ENCODE results near the gene PKP1.

Gene PKP1

GRCh38 chr1:201371276-201371675 lies 88.0 kb downstream of the PKP1 start:
- no peak overlapping the region for H3K4me3 ChIP-seq (ENCODE audit: low read length)
- no peak for TF ChIP-seq ZNF274 (IDR thresholded peaks at IDR 0.05; ENCODE audit: low read depth, low read length)

GRCh38 chr1:201371792-201372191 lies 88.5 kb downstream of the PKP1 start:
- H3K4me3 ChIP-seq (ENCODE audit: low read length), result no peak overlapping the region
- no peak for TF ChIP-seq ZNF274 (IDR thresholded peaks at IDR 0.05; ENCODE audit: low read depth, low read length)

GRCh38 chr1:201374364-201374763 lies 91.1 kb downstream of the PKP1 start:
- no peak overlapping the region for H3K4me3 ChIP-seq (ENCODE audit: low read length)
- no peak for TF ChIP-seq ZNF274 (IDR thresholded peaks at IDR 0.05; ENCODE audit: low read depth, low read length)

GRCh38 chr1:201375169-201375568 lies 91.9 kb downstream of the PKP1 start:
- TF ChIP-seq ZNF274 (IDR thresholded peaks at IDR 0.05; ENCODE audit: low read depth, low read length), result no peak

GRCh38 chr1:201376107-201376463 lies 92.8 kb downstream of the PKP1 start:
- H3K4me3 ChIP-seq (ENCODE audit: low read length), result no peak overlapping the region
- TF ChIP-seq ZNF274 (IDR thresholded peaks at IDR 0.05; ENCODE audit: low read depth, low read length), result no peak

More at GRCh38 chr1:201375169-201375568, 91.9 kb downstream of the PKP1 start:
- H3K4me3 ChIP-seq (ENCODE audit: low read length), result no peak overlapping the region

- H3K4me3 ChIP-seq (ENCODE audit: low read length), result no peak overlapping the region
- TF ChIP-seq ZNF274 (IDR thresholded peaks at IDR 0.05; ENCODE audit: low read depth, low read length), result no peak
These were observed 93.4 kb downstream of the PKP1 start for GRCh38 chr1:201376464-201377374.

GRCh38 chr1:201377611-201378092 lies 94.3 kb downstream of the PKP1 start, which contains the start of gene TNNT2:
Gene TNNT2, minus strand, starts transcription at chr1:201377680. Its CDS starts 4,426 bp downstream, at chr1:201373254.
- TF ChIP-seq ZNF274 (IDR thresholded peaks at IDR 0.05; ENCODE audit: low read depth, low read length), result no peak
- H3K4me3 ChIP-seq (ENCODE audit: low read length), result no peak within 1 kb of the TSS

GRCh38 chr1:201378804-201379203 lies 95.5 kb downstream of the PKP1 start:
- no peak overlapping the region for H3K4me3 ChIP-seq (ENCODE audit: low read length)
- no peak for TF ChIP-seq ZNF274 (IDR thresholded peaks at IDR 0.05; ENCODE audit: low read depth, low read length)

GRCh38 chr1:201379733-201380242 lies 96.5 kb downstream of the PKP1 start:
- H3K4me3 ChIP-seq (ENCODE audit: low read length), result no peak overlapping the region
- TF ChIP-seq ZNF274 (IDR thresholded peaks at IDR 0.05; ENCODE audit: low read depth, low read length), result no peak

GRCh38 chr1:201381130-201381529 lies 97.8 kb downstream of the PKP1 start:
- TF ChIP-seq ZNF274 (IDR thresholded peaks at IDR 0.05; ENCODE audit: low read depth, low read length), result no peak
- H3K4me3 ChIP-seq (ENCODE audit: low read length), result no peak overlapping the region
